ENCODE results near the gene KRTAP21-3.
"Not testable (repeated sequence)": the region's sequence is repeated elsewhere in the genome, so short reads cannot be mapped to it uniquely, and the experiment has no call there.

KRTAP21-3 gene

GRCh38 chr21:30718239-30718909 lies at the start of gene KRTAP21-3:
KRTAP21-3 (minus strand) TSS chr21:30718777; CDS start chr21:30718759, 18 bp downstream.
- no peak within 1 kb of the TSS for H3K27ac ChIP-seq
- no peak for TF ChIP-seq ZFX (IDR thresholded peaks at IDR 0.05; ENCODE audit: borderline replicate concordance)
- TF ChIP-seq, protein P1, sequence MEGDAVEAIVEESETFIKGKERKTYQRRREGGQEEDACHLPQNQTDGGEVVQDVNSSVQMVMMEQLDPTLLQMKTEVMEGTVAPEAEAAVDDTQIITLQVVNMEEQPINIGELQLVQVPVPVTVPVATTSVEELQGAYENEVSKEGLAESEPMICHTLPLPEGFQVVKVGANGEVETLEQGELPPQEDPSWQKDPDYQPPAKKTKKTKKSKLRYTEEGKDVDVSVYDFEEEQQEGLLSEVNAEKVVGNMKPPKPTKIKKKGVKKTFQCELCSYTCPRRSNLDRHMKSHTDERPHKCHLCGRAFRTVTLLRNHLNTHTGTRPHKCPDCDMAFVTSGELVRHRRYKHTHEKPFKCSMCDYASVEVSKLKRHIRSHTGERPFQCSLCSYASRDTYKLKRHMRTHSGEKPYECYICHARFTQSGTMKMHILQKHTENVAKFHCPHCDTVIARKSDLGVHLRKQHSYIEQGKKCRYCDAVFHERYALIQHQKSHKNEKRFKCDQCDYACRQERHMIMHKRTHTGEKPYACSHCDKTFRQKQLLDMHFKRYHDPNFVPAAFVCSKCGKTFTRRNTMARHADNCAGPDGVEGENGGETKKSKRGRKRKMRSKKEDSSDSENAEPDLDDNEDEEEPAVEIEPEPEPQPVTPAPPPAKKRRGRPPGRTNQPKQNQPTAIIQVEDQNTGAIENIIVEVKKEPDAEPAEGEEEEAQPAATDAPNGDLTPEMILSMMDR (IDR thresholded peaks at IDR 0.05), result no peak

- no peak for TF ChIP-seq ZFX (IDR thresholded peaks at IDR 0.05; ENCODE audit: borderline replicate concordance)
- TF ChIP-seq, protein P1 (IDR thresholded peaks at IDR 0.05), result no peak
- no peak overlapping the region for H3K27ac ChIP-seq
Observed at GRCh38 chr21:30760776-30761175, 42.2 kb upstream of the KRTAP21-3 start.

- no peak overlapping the region for H3K27ac ChIP-seq
- TF ChIP-seq, protein P1 (IDR thresholded peaks at IDR 0.05), result no peak
- TF ChIP-seq ZFX (IDR thresholded peaks at IDR 0.05; ENCODE audit: borderline replicate concordance), result no peak
Observed at GRCh38 chr21:30758306-30758705, 39.7 kb upstream of the KRTAP21-3 start.

DNA sequence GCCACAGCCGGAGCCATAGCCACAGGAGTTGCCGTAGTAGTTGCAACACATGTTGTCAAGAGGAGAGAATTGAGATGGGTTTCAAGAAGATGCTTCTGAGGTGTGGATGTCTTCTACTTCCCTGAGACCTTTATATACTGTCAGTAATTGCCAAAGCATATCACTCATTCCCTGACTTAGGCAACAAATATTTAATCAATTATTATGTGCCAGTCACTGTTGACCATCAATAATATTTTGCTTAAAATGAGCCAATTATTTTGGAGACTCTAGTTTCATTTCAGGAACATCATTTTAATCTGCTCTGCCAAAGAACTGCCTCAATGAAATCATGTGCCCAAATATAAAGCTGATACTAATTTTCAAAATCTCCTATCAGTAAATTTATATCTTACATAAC lies 36.8 kb upstream of the KRTAP21-3 start, which contains the start of gene KRTAP21-1:
Gene KRTAP21-1 (minus strand): TSS at position 101 of the 400 bp plus-strand sequence. CDS start 50 bp downstream, at position 51.
- not testable (repeated sequence) for H3K27ac ChIP-seq

- no peak for TF ChIP-seq ZFX (IDR thresholded peaks at IDR 0.05; ENCODE audit: borderline replicate concordance)
- TF ChIP-seq, protein P1 (IDR thresholded peaks at IDR 0.05), result no peak
- no peak within 1 kb of the TSS for H3K27ac ChIP-seq
Observed at GRCh38 chr21:30747159-30747558, 28.6 kb upstream of the KRTAP21-3 start, which contains the start of gene KRTAP21-2. KRTAP21-2 (minus strand) TSS chr21:30747259; CDS start chr21:30747202, 57 bp downstream.

DNA sequence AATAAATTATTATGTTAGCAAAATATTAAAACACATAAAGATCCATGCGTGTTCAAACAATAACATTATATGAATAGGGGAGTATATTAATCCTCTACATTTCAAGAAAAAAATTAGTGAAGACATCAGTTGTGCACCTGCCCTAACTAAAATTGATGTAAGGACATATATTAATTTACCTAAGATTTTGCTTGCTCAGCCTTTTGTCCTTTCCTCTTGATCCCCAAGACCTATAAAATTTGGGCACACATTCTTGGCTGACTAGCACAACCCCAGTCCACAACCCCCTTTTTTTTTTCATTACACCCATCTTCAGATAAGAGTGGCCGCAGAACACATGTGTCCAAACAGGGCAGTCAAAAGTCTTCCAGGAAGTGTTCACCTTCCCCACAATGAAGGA lies 21.9 kb upstream of the KRTAP21-3 start:
- H3K27ac ChIP-seq, result no peak overlapping the region
- TF ChIP-seq ZFX (IDR thresholded peaks at IDR 0.05; ENCODE audit: borderline replicate concordance), result no peak
- TF ChIP-seq, protein P1 (IDR thresholded peaks at IDR 0.05), result no peak

DNA sequence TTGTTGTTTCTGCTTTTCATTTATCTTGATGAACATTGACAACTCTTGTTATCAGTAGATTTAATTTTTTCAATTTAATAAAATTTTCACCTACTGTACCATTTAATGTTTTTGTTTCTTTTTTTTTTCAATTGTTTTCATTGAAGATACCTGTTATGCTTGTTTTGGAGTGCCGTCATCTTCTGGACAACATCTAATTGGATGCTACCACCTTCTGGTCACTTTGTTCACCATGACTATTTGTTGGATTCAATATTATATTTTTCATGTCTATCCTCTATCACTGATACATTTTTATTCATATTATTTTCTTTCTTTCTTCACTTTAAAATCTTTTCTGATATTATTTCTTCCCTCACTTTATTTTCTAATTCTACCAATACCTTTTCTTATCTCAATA lies 14.4 kb upstream of the KRTAP21-3 start:
- H3K27ac ChIP-seq, result no peak overlapping the region
- no peak for TF ChIP-seq ZFX (IDR thresholded peaks at IDR 0.05; ENCODE audit: borderline replicate concordance)
- TF ChIP-seq, protein P1 (IDR thresholded peaks at IDR 0.05), result peak; percentile 18; the same call in 1 of the 2 replicates
